ENCODE data around the gene SLC4A8.
"Not testable (repeated sequence)": the region's sequence is repeated elsewhere in the genome, so short reads cannot be mapped to it uniquely, and the experiment has no call there.

Gene SLC4A8

GRCh38 chr12:51428256-51428655, 3.6 kb downstream of the SLC4A8 start:
- no peak for DNase-seq (ENCODE audit: low read depth in 2 of 3, low spot score in 1 of 3)

- DNase-seq (ENCODE audit: low read depth in 2 of 3, low spot score in 1 of 3), result no peak
Observed at GRCh38 chr12:51429700-51430099, 5.1 kb downstream of the SLC4A8 start.

GRCh38 chr12:51430196-51430895, 5.7 kb downstream of the SLC4A8 start:
- DNase-seq (ENCODE audit: low read depth in 2 of 3, low spot score in 1 of 3), result no peak

- DNase-seq (ENCODE audit: low read depth in 2 of 3, low spot score in 1 of 3), result no peak
Observed at GRCh38 chr12:51432921-51433320, 8.3 kb downstream of the SLC4A8 start.

GRCh38 chr12:51434305-51434704, 9.7 kb downstream of the SLC4A8 start:
- DNase-seq (ENCODE audit: low read depth in 2 of 3, low spot score in 1 of 3), result no peak

- DNase-seq (ENCODE audit: low read depth in 2 of 3, low spot score in 1 of 3), result no peak
Observed at GRCh38 chr12:51437431-51437830, 12.8 kb downstream of the SLC4A8 start.

GRCh38 chr12:51439330-51439729, 14.7 kb downstream of the SLC4A8 start:
- no peak for DNase-seq (ENCODE audit: low read depth in 2 of 3, low spot score in 1 of 3)

GRCh38 chr12:51441583-51441982, 17.0 kb downstream of the SLC4A8 start:
- peak in 1 of 3 donors; percentile 15 for DNase-seq (ENCODE audit: low read depth in 2 of 3, low spot score in 1 of 3)

- DNase-seq (ENCODE audit: low read depth in 2 of 3, low spot score in 1 of 3), result no peak
Observed at GRCh38 chr12:51442324-51442723, 17.7 kb downstream of the SLC4A8 start.

- DNase-seq (ENCODE audit: low read depth in 2 of 3, low spot score in 1 of 3), result no peak
Observed at GRCh38 chr12:51443573-51443972, 18.9 kb downstream of the SLC4A8 start.

- DNase-seq (ENCODE audit: low read depth in 2 of 3, low spot score in 1 of 3), result no peak
Observed at GRCh38 chr12:51448618-51449256, 24.1 kb downstream of the SLC4A8 start.

GRCh38 chr12:51449580-51450246, 25.1 kb downstream of the SLC4A8 start:
- DNase-seq (ENCODE audit: low read depth in 2 of 3, low spot score in 1 of 3), result no peak

GRCh38 chr12:51450333-51450732, 25.7 kb downstream of the SLC4A8 start:
- no peak for DNase-seq (ENCODE audit: low read depth in 2 of 3, low spot score in 1 of 3)

GRCh38 chr12:51450806-51451205, 26.2 kb downstream of the SLC4A8 start:
- no peak for DNase-seq (ENCODE audit: low read depth in 2 of 3, low spot score in 1 of 3)

- not testable (repeated sequence) for DNase-seq (ENCODE audit: low read depth in 2 of 3, low spot score in 1 of 3)
Observed at GRCh38 chr12:51454016-51454415, 29.4 kb downstream of the SLC4A8 start.

- not testable (repeated sequence) for DNase-seq (ENCODE audit: low read depth in 2 of 3, low spot score in 1 of 3)
Observed at GRCh38 chr12:51455050-51455449, 30.4 kb downstream of the SLC4A8 start.

- DNase-seq (ENCODE audit: low read depth in 2 of 3, low spot score in 1 of 3), result no peak
Observed at GRCh38 chr12:51458635-51459034, 34.0 kb downstream of the SLC4A8 start.

- no peak for DNase-seq (ENCODE audit: low read depth in 2 of 3, low spot score in 1 of 3)
Observed at GRCh38 chr12:51460519-51460918, 35.9 kb downstream of the SLC4A8 start.

GRCh38 chr12:51465491-51465890, 40.9 kb downstream of the SLC4A8 start:
- no peak for DNase-seq (ENCODE audit: low read depth in 2 of 3, low spot score in 1 of 3)

GRCh38 chr12:51470116-51470515, 45.5 kb downstream of the SLC4A8 start:
- DNase-seq (ENCODE audit: low read depth in 2 of 3, low spot score in 1 of 3), result no peak

- no peak for DNase-seq (ENCODE audit: low read depth in 2 of 3, low spot score in 1 of 3)
Observed at GRCh38 chr12:51471111-51471864, 46.7 kb downstream of the SLC4A8 start.

- DNase-seq (ENCODE audit: low read depth in 2 of 3, low spot score in 1 of 3), result no peak
Observed at GRCh38 chr12:51472984-51473383, 48.4 kb downstream of the SLC4A8 start.

All from stimulated activated CD4-positive, alpha-beta T cell treated with anti-CD3 and anti-CD28 coated beads, Interleukin-12 subunit alpha, Interleukin-12 subunit beta, amount 100 ng/mL, for 48 hours (primary cell).